DOHH2 (cell line): ENCODE results near the gene CPM.

Experiments
- EZH2phosphoT487 ChIP-seq: fragments of 200-600 bp; sonication (generic); IDR thresholded peaks from 2 replicates; pipeline ENCODE4 v1.6.1; 2017; ENCODE audit warnings: borderline replicate concordance, mild to moderate bottlenecking, antibody characterized with exemption, low read length, moderate library complexity, mixed read lengths
- TF ChIP-seq, protein P1 (sequence below): fragments of 200-600 bp; sonication (generic); IDR thresholded peaks from one replicate; pipeline ENCODE4 v1.5.1; 2014; ENCODE audit warnings: antibody characterized with exemption, mild to moderate bottlenecking, low read depth, low read length; ENCODE audit not compliant: poor library complexity, severe bottlenecking

DNA sequence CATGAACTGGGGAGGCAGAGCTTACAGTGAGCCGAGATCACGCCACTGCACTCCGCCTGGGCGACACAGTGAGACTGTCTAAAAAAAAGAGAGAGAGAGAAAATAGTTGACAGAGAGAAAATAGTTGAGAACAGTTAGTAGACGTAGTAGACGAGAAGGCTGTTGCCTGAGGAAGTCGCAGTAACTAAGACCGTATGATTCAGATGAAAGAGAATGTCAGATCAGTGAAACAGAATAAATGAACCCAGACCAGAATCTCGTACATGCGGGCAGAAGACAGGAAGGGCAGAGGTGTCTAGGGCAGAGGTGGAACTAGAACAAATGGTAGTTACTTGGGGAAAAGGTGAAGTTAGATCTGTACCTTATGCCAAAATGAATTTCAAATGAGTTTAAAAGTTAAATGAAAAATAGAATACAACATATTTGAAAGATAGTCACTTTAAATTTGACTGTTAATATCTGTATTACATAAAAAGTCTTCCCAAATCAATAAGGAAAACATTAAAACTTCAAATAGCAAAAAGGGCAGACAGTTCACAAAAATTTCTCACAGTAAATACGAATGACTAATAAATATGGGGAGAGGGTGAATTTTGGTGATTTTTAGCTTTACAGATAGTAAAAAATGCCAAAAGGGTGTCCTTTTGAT lies 107.3 kb downstream of the CPM start:
- TF ChIP-seq, protein P1, sequence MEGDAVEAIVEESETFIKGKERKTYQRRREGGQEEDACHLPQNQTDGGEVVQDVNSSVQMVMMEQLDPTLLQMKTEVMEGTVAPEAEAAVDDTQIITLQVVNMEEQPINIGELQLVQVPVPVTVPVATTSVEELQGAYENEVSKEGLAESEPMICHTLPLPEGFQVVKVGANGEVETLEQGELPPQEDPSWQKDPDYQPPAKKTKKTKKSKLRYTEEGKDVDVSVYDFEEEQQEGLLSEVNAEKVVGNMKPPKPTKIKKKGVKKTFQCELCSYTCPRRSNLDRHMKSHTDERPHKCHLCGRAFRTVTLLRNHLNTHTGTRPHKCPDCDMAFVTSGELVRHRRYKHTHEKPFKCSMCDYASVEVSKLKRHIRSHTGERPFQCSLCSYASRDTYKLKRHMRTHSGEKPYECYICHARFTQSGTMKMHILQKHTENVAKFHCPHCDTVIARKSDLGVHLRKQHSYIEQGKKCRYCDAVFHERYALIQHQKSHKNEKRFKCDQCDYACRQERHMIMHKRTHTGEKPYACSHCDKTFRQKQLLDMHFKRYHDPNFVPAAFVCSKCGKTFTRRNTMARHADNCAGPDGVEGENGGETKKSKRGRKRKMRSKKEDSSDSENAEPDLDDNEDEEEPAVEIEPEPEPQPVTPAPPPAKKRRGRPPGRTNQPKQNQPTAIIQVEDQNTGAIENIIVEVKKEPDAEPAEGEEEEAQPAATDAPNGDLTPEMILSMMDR = no peak
- no peak for TF ChIP-seq EZH2phosphoT487
